Epithelial cell of esophagus (primary cell): ENCODE measurements around the gene TNKS1BP1.

ENCODE experiments used
- DNase-seq: peaks from one replicate; pipeline ENCODE4 v3.0.0; 2010; ENCODE audit warnings: low read depth
- H3K4me3 ChIP-seq: 2 replicates; pipeline ENCODE4 v1.5.1; 2011; ENCODE audit warnings: mild to moderate bottlenecking, low read length, control low read depth
- CTCF ChIP-seq: IDR thresholded peaks from 2 replicates; pipeline ENCODE4 v1.5.1; 2011; ENCODE audit warnings: low read depth, mild to moderate bottlenecking, low read length, control low read depth, inconsistent platforms; ENCODE audit not compliant: insufficient read depth; ENCODE audit errors: missing control alignments

The TNKS1BP1 gene

GRCh38 chr11:57353852-57354251, 29.1 kb upstream of the TNKS1BP1 start:
- no peak for TF ChIP-seq CTCF
- no peak for DNase-seq

GRCh38 chr11:57353446-57353845, 28.7 kb upstream of the TNKS1BP1 start:
- TF ChIP-seq CTCF = no peak
- no peak overlapping the region for H3K4me3 ChIP-seq
- DNase-seq = no peak

More at GRCh38 chr11:57353852-57354251, 29.1 kb upstream of the TNKS1BP1 start:
- no peak overlapping the region for H3K4me3 ChIP-seq

- DNase-seq = no peak
- no peak for TF ChIP-seq CTCF
- H3K4me3 ChIP-seq = no peak overlapping the region
Observed at GRCh38 chr11:57353036-57353435, 28.3 kb upstream of the TNKS1BP1 start.

- no peak overlapping the region for H3K4me3 ChIP-seq
- TF ChIP-seq CTCF = peak; percentile 81
- peak; percentile 50 for DNase-seq
Observed at GRCh38 chr11:57349491-57350274, 24.9 kb upstream of the TNKS1BP1 start.

GRCh38 chr11:57348636-57349313, 24.0 kb upstream of the TNKS1BP1 start:
- no peak for DNase-seq
- H3K4me3 ChIP-seq = no peak overlapping the region
- TF ChIP-seq CTCF = no peak

GRCh38 chr11:57348052-57348451, 23.3 kb upstream of the TNKS1BP1 start:
- no peak for TF ChIP-seq CTCF
- H3K4me3 ChIP-seq = no peak overlapping the region
- no peak for DNase-seq

GRCh38 chr11:57347336-57347735, 22.6 kb upstream of the TNKS1BP1 start:
- no peak overlapping the region for H3K4me3 ChIP-seq
- DNase-seq = no peak
- no peak for TF ChIP-seq CTCF
